NCI-H2196 (cell line): Measurements from ENCODE around the gene C5AR2.
"Not testable (repeated sequence)": the region's sequence is repeated elsewhere in the genome, so short reads cannot be mapped to it uniquely, and the experiment has no call there.

Source experiments
- DNase-seq: peaks from one replicate; lab custom pipeline; 2025; ENCODE audit not compliant: unreplicated experiment; lab: John Stamatoyannopoulos, UW

The C5AR2 gene

DNA sequence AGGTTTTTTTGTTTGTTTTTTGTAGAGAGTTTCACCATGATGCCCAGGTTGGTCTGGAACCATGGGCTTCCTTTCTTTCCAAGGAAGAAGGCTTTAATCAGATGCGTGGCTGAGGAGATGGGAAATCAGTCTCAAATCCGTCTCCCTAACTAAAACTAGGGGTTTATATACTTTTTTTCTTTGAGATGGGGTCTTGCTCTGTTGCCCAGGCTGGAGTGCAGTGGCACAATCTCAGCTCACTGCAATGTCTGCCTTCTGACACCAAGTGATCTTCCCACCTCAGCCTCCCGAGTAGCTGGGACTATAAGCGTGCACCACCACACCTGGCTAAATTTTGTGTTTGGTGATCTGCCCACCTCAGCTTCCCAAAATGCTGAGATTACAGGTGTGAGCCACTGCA lies 52.6 kb downstream of the C5AR2 start:
- DNase-seq, result not testable (repeated sequence)

DNA sequence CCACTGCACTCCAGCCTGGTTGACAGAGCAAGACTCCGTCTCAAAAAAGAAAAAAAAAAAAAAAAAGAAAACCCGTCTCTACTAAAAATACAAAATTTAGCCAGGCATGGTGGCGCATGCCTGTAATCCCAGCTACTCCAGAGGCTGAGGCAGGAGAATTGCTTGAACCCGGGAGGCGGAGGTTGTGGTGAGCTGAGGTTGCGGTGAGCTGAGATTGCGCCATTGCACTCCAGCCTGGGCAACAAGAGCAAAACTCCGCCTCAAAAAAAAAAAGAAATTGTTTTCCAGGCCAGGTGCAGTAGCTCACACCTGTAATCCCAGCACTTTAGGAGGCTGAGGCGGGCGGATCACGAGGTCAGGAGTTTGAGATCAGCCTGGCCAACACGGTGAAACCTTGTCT lies 54.6 kb downstream of the C5AR2 start:
- not testable (repeated sequence) for DNase-seq

DNA sequence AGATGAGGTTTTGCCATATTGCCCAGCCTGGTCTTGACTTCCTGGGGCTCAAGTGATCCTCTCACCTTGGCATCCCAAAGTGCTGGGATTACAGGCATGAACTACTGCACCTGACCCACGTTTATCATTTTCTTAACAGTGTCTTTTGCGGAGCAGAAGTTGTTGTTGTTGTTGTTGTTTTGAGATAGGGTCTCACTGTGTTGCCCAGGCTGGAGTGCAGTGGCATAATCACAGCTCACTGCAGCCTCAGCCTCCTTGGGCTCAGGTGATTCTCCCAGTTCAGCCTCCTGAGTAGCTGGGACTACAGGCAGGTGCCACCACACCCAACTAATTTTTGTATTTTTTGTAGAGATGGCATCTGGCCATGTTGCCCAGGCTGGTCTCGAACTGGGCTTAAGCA lies 55.6 kb downstream of the C5AR2 start:
- DNase-seq, result not testable (repeated sequence)

DNA sequence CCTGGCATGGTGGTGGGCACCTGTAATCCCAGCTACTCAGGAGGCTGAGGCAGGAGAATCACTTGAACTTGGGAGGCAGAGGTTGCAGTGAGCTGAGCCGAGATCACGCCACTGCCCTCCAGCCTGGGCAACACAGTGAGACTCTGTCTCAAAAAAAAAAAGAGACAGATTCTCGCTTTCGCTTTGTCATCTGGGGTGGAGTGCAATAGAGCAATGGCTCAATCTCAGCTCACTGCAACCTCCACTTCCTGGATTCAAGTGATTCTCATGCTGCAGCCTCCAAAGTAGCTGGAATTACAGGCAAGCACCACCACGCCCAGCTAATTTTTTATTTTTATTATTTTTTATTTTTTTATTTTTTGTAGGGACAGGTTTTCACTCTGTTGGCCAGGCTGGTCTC lies 56.7 kb downstream of the C5AR2 start:
- DNase-seq, result not testable (repeated sequence)

DNA sequence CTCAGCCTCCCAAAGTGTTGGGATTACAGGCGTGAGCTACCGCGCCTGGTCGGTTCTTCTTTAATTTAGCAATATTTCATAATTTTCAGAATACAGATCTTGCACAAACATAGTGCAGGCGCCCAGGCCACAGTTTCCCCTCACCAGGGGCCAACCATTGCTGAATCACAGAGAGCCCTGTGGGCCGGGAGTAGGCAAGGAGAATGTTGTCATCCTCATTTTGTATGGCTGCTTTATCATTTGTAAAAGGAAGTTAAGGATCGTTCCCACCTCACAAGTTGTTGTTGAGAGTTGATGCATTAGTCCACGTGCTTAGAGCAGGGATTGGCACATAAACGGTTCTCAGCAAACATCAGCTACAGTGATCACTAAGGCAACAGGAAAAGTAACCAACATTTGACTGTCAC lies 57.2 kb downstream of the C5AR2 start:
- DNase-seq, result no peak

DNA sequence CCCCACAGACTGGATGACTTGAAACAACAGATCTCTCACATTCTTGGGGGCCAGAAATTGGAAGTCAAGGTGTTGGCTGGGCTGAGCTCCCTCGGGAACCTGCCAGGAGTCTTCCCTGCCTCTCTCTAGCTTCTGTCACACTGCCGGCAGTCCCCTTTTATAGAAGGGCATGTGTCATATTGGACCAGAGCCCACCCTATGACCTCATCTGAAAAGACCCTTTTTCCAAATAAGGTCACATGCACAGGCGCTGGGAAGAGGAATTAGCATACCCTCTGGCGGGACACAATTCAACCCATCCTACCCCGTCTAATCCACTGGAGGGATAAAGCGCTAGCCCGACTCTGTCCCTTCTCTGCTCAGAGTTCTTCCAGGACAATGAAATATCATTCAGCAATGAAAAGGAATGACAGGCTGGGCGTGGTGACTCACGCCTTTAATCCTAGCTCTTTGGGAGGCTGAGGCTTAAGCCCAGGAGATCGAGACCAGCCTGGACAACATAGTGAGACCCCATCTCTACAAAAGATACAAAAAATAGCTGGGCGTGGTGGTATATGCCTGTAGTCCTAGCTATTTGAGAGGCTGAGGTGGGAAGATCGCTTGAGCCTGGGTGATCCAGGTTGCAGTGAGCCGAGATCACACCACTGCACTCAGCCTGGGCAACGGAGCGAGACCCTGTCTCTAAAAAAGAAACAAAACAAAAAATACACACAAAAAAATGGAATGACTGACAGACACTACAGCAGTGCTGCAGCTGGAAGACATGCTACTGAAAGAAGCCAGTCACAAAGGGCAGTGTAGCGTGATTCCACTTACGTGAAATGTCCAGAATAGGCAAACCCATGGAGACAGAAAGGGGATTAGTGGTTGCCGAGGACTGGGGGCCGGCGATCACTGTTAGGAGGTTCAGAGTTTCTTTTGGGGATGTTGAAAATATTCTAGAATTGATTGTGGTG lies 58.8 kb downstream of the C5AR2 start:
- DNase-seq, result no peak

DNA sequence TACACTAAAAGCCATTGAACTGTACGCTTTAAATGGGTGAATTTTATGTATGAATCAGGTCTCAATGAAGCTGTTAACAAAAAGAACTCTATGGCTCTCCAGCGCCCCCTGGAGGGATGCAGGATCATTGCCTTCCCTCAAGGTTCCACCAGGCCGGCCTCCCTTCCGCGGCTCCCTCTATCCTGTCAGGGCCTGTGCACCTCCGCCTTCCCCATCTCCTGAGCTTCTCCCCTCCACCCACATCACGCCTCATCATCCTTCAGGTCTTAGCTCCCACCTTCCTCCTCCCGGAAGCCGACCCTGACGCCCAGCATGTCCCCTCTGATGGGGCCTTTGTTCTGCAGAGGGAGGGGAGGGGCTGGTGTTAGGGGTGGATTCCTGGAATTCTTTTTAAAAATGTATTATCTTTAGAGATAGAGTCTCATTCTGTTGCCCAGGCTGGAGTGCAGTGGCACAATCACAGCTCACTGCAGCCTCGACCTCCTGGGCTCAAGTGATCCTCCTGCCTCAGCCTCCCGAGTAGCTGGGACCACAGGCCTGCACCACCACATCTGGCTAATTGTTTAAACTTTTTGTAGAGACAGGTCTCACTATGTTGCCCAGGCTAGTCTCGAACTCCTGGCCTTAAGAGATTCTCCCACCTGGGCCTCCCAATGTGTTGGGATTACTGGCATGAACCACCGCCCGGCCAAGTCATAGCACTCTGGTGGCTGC lies 59.7 kb downstream of the C5AR2 start:
- peak; percentile 81 for DNase-seq
